ENCODE measurements around the gene NUFIP1. TPM values are rescaled to one million over a fixed set of nuclear protein-coding genes. Genes with fewer than 3 reads are reported as not detected.

NUFIP1 gene
- total RNA-seq, 1 experiment from 2014 or later, result 3.8 TPM

GRCh38 chr13:44921246-44921877, 67.9 kb downstream of the NUFIP1 start:
- Histone ChIP-seq H3K9me3 (replicated peaks) (no peaks in the 10 kb centered on the region), H3K4me1 (replicated peaks) (peaks cover 23% of the 10 kb centered on the region), H3K36me3 (no peaks in the 10 kb centered on the region), H3K27me3 (replicated peaks) (no peaks in the 10 kb centered on the region), H3K27ac (no peak overlapping the region), H3K4me3 (no peak overlapping the region)
- DNase-seq (ENCODE audit: low read depth in 1 of 2, low spot score in 2 of 2), result no peak

DNA sequence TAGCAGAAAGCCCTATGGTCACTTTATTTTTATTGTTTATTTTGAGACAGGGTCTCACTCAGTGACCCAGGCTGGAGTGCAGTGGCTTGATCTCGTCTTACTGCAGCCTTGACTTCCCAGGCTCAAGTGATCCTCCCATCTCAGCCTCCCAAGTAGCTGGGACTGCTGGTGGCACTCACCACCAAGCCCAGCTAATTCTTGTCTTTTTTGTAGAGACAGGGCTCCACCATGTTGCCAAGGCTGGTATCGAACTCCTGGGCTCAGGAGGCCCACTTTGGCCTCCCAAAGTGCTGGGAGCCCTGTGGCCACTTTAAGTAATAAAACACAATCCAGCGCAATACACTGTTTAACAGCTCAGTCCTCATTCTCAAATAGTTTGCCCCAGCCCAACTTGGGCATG, 69.3 kb downstream of the NUFIP1 start:
- Histone ChIP-seq H3K9me3 (replicated peaks) (no peaks in the 10 kb centered on the region), H3K36me3 (no peaks in the 10 kb centered on the region), H3K27me3 (replicated peaks) (no peaks in the 10 kb centered on the region), H3K27ac (no peak overlapping the region), H3K4me1 (replicated peaks) (peaks cover 23% of the 10 kb centered on the region), H3K4me3 (no peak overlapping the region)
- DNase-seq (ENCODE audit: low read depth in 1 of 2, low spot score in 2 of 2), result peak in 1 of 2 experiments; percentile 6

DNA sequence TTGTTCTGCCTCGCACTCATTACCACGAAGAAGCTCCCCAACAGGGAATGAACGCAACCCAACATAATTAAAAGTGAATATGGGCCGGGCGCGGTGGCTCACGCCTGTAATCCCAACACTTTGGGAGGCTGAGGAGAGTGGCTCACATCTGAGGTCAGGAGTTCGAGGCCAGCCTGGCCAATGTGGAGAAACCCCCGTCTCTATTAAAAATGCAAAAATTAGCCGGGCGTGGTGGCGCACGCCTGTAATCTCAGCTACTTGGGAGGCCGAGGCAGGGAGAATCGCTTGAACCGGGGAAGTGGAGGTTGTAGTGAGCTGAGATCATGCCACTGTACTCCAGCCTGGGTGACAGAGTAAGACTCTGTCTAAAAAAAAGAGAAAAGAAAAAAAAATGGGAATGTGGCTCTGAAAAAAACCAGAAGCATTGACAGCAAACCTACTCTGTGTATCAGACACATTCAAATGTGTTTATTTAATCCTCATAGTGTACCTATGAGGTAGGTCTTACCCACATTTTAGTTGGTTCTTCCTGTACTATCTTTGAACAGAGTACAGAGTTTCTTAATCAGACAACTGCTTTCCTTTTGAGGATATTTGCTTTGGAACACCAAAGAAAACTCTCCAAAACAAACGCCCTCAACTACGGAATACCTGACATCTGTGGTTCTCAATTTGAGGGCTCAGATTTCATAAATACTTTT, 70.0 kb downstream of the NUFIP1 start:
- H3K9me3 ChIP-seq (replicated peaks), result no peaks in the 10 kb centered on the region
- no peak overlapping the region; the same call in 1 of the 2 replicates for H3K4me3 ChIP-seq
- no peaks in the 10 kb centered on the region for H3K36me3 ChIP-seq
- DNase-seq (ENCODE audit: low read depth in 1 of 2, low spot score in 2 of 2), result peak in 1 of 2 experiments; percentile 28
- peak overlapping the region; percentile 95 for H3K27ac ChIP-seq
- no peaks in the 10 kb centered on the region for H3K27me3 ChIP-seq (replicated peaks)
- H3K4me1 ChIP-seq (replicated peaks), result peaks cover 23% of the 10 kb centered on the region

GRCh38 chr13:44918326-44919103, 70.8 kb downstream of the NUFIP1 start:
- Histone ChIP-seq H3K9me3 (replicated peaks) (no peaks in the 10 kb centered on the region), H3K4me1 (replicated peaks) (peaks cover 23% of the 10 kb centered on the region), H3K27me3 (replicated peaks) (no peaks in the 10 kb centered on the region), H3K27ac (peak overlapping the region; percentile 95), H3K4me3 (peak overlapping the region; percentile 41), H3K36me3 (no peaks in the 10 kb centered on the region)
- peak; percentile 96 for DNase-seq (ENCODE audit: low read depth in 1 of 2, low spot score in 2 of 2)

- Histone ChIP-seq H3K4me3 (peak overlapping the region; percentile 41), H3K27me3 (replicated peaks) (no peaks in the 10 kb centered on the region), H3K36me3 (no peaks in the 10 kb centered on the region), H3K9me3 (replicated peaks) (no peaks in the 10 kb centered on the region), H3K27ac (peak overlapping the region; percentile 95), H3K4me1 (replicated peaks) (peaks cover 23% of the 10 kb centered on the region)
- DNase-seq (ENCODE audit: low read depth in 1 of 2, low spot score in 2 of 2), result peak; percentile 94 to 98
Measured at GRCh38 chr13:44917589-44918325, 71.5 kb downstream of the NUFIP1 start.

- no peak for DNase-seq (ENCODE audit: low read depth in 1 of 2, low spot score in 2 of 2)
- no peaks in the 10 kb centered on the region for H3K9me3 ChIP-seq (replicated peaks)
- peaks cover 11% of the 10 kb centered on the region for H3K4me1 ChIP-seq (replicated peaks)
- H3K4me3 ChIP-seq, result no peak overlapping the region
- no peaks in the 10 kb centered on the region for H3K36me3 ChIP-seq
- H3K27me3 ChIP-seq (replicated peaks), result no peaks in the 10 kb centered on the region
- H3K27ac ChIP-seq, result no peak overlapping the region
Measured at GRCh38 chr13:44912278-44913016, 76.8 kb downstream of the NUFIP1 start.

GRCh38 chr13:44908712-44909111, 80.6 kb downstream of the NUFIP1 start:
- Histone ChIP-seq H3K4me3 (no peak overlapping the region), H3K36me3 (no peaks in the 10 kb centered on the region), H3K27me3 (replicated peaks) (no peaks in the 10 kb centered on the region), H3K4me1 (replicated peaks) (peaks cover 30% of the 10 kb centered on the region), H3K27ac (no peak overlapping the region), H3K9me3 (replicated peaks) (no peaks in the 10 kb centered on the region)
- no peak for DNase-seq (ENCODE audit: low read depth in 1 of 2, low spot score in 2 of 2)

DNA sequence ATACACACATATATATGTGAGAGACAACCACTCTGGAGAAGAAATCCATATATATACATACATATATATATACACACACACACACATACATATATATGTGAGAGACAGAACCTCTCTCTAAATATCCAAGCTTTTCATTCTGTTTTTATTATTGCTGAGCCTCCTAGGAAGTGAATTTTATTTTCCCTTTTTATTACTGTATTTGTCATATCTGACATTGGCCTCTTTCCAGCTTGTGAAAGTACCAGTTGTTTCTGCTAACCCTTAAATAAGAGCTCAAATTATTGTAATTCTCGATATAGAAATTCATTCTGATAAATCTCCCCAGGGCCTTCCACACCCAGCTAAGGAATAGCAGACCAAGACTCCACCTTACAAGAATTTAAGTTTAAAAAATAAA, 81.0 kb downstream of the NUFIP1 start:
- Histone ChIP-seq H3K9me3 (replicated peaks) (no peaks in the 10 kb centered on the region), H3K4me3 (no peak overlapping the region), H3K27ac (no peak overlapping the region), H3K4me1 (replicated peaks) (peaks cover 34% of the 10 kb centered on the region), H3K36me3 (no peaks in the 10 kb centered on the region), H3K27me3 (replicated peaks) (no peaks in the 10 kb centered on the region)
- no peak for DNase-seq (ENCODE audit: low read depth in 1 of 2, low spot score in 2 of 2)

DNA sequence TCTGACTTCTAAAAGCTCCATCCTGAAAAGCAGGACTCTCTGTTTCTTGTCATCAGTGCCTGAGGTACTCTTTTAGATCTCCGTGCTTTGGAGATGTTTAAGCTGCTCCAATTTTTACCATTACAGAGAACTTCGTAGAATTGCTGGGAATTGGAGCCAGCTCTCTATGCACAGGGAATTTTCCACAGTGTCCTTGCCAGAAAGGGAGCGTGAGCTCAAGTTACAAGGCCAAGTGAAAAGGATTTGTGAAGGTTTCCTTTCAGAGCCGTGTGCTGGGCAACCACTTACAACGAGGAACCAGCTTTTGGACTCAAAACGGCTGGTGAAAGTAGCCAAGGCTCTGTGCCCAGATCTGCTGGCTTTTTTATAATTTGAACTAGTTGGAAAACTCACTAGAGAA, 82.6 kb downstream of the NUFIP1 start:
- Histone ChIP-seq H3K4me3 (no peak overlapping the region), H3K27ac (no peak overlapping the region)

DNA sequence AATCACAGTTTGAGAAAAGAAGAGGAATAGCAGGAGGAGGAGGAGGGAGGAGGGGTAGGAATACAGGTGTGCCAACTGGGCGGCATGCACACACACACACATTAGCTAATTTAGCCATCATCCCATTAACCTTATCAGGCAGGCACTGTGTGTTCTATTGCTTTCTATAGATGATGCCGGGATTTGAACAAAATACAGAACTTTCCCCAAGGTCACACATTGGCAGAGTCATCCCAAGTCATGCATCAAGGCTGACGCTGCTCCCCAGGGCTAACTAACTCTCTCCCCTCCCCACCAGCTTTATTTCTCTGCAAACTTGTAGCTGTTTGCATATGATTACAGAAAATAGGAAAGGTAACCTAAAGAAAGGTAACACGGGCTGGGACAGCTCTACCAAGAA, 83.0 kb downstream of the NUFIP1 start:
- Histone ChIP-seq H3K27ac (no peak overlapping the region), H3K4me3 (no peak overlapping the region), H3K36me3 (no peaks in the 10 kb centered on the region), H3K27me3 (replicated peaks) (no peaks in the 10 kb centered on the region), H3K4me1 (replicated peaks) (peaks cover 37% of the 10 kb centered on the region), H3K9me3 (replicated peaks) (no peaks in the 10 kb centered on the region)
- no peak for DNase-seq (ENCODE audit: low read depth in 1 of 2, low spot score in 2 of 2)

More for the DNA sequence above, 82.6 kb downstream of the NUFIP1 start:
- peaks cover 37% of the 10 kb centered on the region for H3K4me1 ChIP-seq (replicated peaks)
- DNase-seq (ENCODE audit: low read depth in 1 of 2, low spot score in 2 of 2), result no peak
- no peaks in the 10 kb centered on the region for H3K36me3 ChIP-seq
- H3K9me3 ChIP-seq (replicated peaks), result no peaks in the 10 kb centered on the region
- no peaks in the 10 kb centered on the region for H3K27me3 ChIP-seq (replicated peaks)

- H3K27me3 ChIP-seq (replicated peaks), result no peaks in the 10 kb centered on the region
- no peaks in the 10 kb centered on the region for H3K36me3 ChIP-seq
- H3K4me3 ChIP-seq, result no peak overlapping the region
- no peak for DNase-seq (ENCODE audit: low read depth in 1 of 2, low spot score in 2 of 2)
- H3K9me3 ChIP-seq (replicated peaks), result no peaks in the 10 kb centered on the region
- H3K4me1 ChIP-seq (replicated peaks), result peaks cover 37% of the 10 kb centered on the region
- H3K27ac ChIP-seq, result peak overlapping the region; percentile 82
Measured at GRCh38 chr13:44905556-44905955, 83.7 kb downstream of the NUFIP1 start.

DNA sequence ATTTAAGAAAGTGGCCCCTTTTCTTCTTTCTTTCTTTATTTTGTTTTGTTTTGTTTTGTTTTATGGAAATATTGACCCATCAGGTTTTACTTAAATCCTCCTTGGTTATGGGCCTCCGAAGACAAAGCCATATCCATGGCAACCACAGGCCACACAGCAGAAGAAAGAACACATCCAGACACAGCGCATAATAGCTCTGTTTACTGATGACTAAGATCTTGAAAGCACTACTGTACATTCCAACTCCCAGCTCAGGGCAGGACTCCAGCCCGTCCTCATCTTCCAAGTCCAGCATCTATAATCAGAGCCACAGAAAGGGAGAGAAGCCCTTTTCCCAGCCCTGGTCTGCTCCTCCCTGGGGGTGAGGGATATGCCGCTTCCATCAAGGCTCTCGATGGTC, 84.3 kb downstream of the NUFIP1 start:
- H3K27me3 ChIP-seq (replicated peaks), result no peaks in the 10 kb centered on the region
- DNase-seq (ENCODE audit: low read depth in 1 of 2, low spot score in 2 of 2), result peak; percentile 83 to 85
- no peaks in the 10 kb centered on the region for H3K36me3 ChIP-seq
- H3K27ac ChIP-seq, result peak overlapping the region; percentile 82
- H3K9me3 ChIP-seq (replicated peaks), result no peaks in the 10 kb centered on the region
- H3K4me1 ChIP-seq (replicated peaks), result peaks cover 40% of the 10 kb centered on the region
- no peak overlapping the region for H3K4me3 ChIP-seq

GRCh38 chr13:44903574-44903985, 85.7 kb downstream of the NUFIP1 start:
- Histone ChIP-seq H3K36me3 (no peaks in the 10 kb centered on the region), H3K9me3 (replicated peaks) (no peaks in the 10 kb centered on the region), H3K27me3 (replicated peaks) (no peaks in the 10 kb centered on the region), H3K4me1 (replicated peaks) (peaks cover 36% of the 10 kb centered on the region), H3K4me3 (no peak overlapping the region), H3K27ac (peak overlapping the region; percentile 14; the same call in 1 of the 2 replicates)
- no peak for DNase-seq (ENCODE audit: low read depth in 1 of 2, low spot score in 2 of 2)
